Activated B cell treated with CpG ODN at 0.5 μM for 24 hours (primary cell): Measurements from ENCODE around the gene SLC25A5. TPM values are rescaled to one million over a fixed set of nuclear protein-coding genes. Genes with fewer than 3 reads are reported as not detected.
"Not testable (repeated sequence)": the region's sequence is repeated elsewhere in the genome, so short reads cannot be mapped to it uniquely, and the experiment has no call there.

Source experiments
- ATAC-seq: fragments of 200-7000 bp; cut with Tn5 transposase; one replicate; pipeline ENCODE4 v1.10.0; 2021; ENCODE audit warnings: low read depth, mild to moderate bottlenecking, moderate library complexity
- CTCF ChIA-PET: fragments of 350-600 bp; sonication (Branson Sonifier 250); formaldehyde crosslinking; loops from one replicate; lab custom pipeline; 2021; ENCODE audit warnings: antibody characterized with exemption; lab: Charles Lee
- POLR2A ChIA-PET: fragments of 350-600 bp; sonication (Branson Sonifier 250); formaldehyde crosslinking; loops from one replicate; lab custom pipeline; 2021; ENCODE audit warnings: antibody characterized with exemption; lab: Charles Lee
- DNase-seq: peaks from one replicate; pipeline ENCODE4 v3.0.0; 2022
- H3K27ac Mint-ChIP-seq: one replicate; pipeline ENCODE4 v1.8.0; 2020; ENCODE audit warnings: mixed read lengths
- H3K27me3 Mint-ChIP-seq: one replicate; pipeline ENCODE4 v1.8.0; 2021; ENCODE audit warnings: mixed read lengths
- H3K36me3 Mint-ChIP-seq: one replicate; pipeline ENCODE4 v1.8.0; 2021; ENCODE audit warnings: low read depth, mixed read lengths
- H3K4me1 Mint-ChIP-seq: one replicate; pipeline ENCODE4 v1.8.0; 2021; ENCODE audit warnings: mixed read lengths
- H3K4me3 Mint-ChIP-seq: one replicate; pipeline ENCODE4 v1.8.0; 2020; ENCODE audit warnings: mild to moderate bottlenecking, mixed read lengths
- H3K9me3 Mint-ChIP-seq: one replicate; pipeline ENCODE4 v1.8.0; 2020; ENCODE audit warnings: mixed read lengths
- CTCF ChIP-seq: fragments of 200-600 bp; IDR thresholded peaks from one replicate; pipeline ENCODE4 v1.8.0; 2022; ENCODE audit warnings: antibody characterized with exemption, mild to moderate bottlenecking
- intact Hi-C: fragments of 100-400 bp; cut with micrococcal nuclease; formaldehyde crosslinking; loops from one replicate; pipeline ENCODE4 v1.15.1; 2024
- total RNA-seq: library from RNA; stranded (reverse); gene quantifications from 2 replicates; pipeline ENCODE4 v1.2.3, GENCODE V29; 2022

Gene SLC25A5
- total RNA-seq, 1 donor from 2014 or later, result 300 TPM

GRCh38 chrX:119481323-119481801, 13.1 kb downstream of the SLC25A5 start:
- TF ChIP-seq CTCF, result no peak
- no peak overlapping the region for H3K4me3 Mint-ChIP-seq
- intact Hi-C loops, result loop anchor here (5.0 kb wide), 1 partner anchor 391 kb away; the partner anchor contains the start of genes NDUFA1 and RNF113A
- ATAC-seq, result no peak
- H3K4me1 Mint-ChIP-seq, result peaks cover 9% of the 10 kb centered on the region
- POLR2A ChIA-PET, result interaction anchor here (0.9 to 2.2 kb wide), 3 partner anchors 9 to 13 kb away, joined by 3 to 10 read pairs (median 3); partner anchors contain the start of gene SLC25A5
- no peak overlapping the region for H3K27ac Mint-ChIP-seq
- no peaks in the 10 kb centered on the region for H3K36me3 Mint-ChIP-seq
- DNase-seq, result no peak
- CTCF ChIA-PET, result interaction anchor here (2.7 kb wide), 1 partner anchor 12 kb away, joined by 17 read pairs; the partner anchor contains the start of gene SLC25A5
- no peaks in the 10 kb centered on the region for H3K27me3 Mint-ChIP-seq
- H3K9me3 Mint-ChIP-seq, result no peaks in the 10 kb centered on the region

- no peaks in the 10 kb centered on the region for H3K9me3 Mint-ChIP-seq
- H3K4me3 Mint-ChIP-seq, result peak overlapping the region; percentile 84
- CTCF ChIA-PET, result interaction anchor here (1.0 to 2.7 kb wide), 4 partner anchors 11 to 310 kb away, joined by 3 to 17 read pairs (median 4); partner anchors contain the start of genes RPL39 and SLC25A5
- no peak for ATAC-seq
- intact Hi-C loops, result loop anchor here (1.0 to 5.0 kb wide), 2 partner anchors 13 to 390 kb away; partner anchors contain the start of genes NDUFA1 and RNF113A
- peaks cover 9% of the 10 kb centered on the region for H3K4me1 Mint-ChIP-seq
- DNase-seq, result no peak
- POLR2A ChIA-PET, result interaction anchor here (0.9 to 2.2 kb wide), 5 partner anchors 9 to 389 kb away, joined by 3 to 10 read pairs (median 4); partner anchors contain the start of genes NDUFA1, RNF113A, RPL39 and SLC25A5
- no peak for TF ChIP-seq CTCF
- no peak overlapping the region for H3K27ac Mint-ChIP-seq
- no peaks in the 10 kb centered on the region for H3K27me3 Mint-ChIP-seq
- H3K36me3 Mint-ChIP-seq, result no peaks in the 10 kb centered on the region
These were observed 13.8 kb downstream of the SLC25A5 start for GRCh38 chrX:119482041-119482440.

- POLR2A ChIA-PET, result interaction anchor here (1.0 to 2.2 kb wide), 4 partner anchors 14 to 388 kb away, joined by 3 to 10 read pairs (median 6); partner anchors contain the start of genes NDUFA1, RNF113A, RPL39 and SLC25A5
- ATAC-seq, result peak; percentile 90
- Mint-ChIP-seq H3K27ac (no peak overlapping the region), H3K4me1 (peaks cover 9% of the 10 kb centered on the region), H3K4me3 (peak overlapping the region; percentile 84), H3K9me3 (no peaks in the 10 kb centered on the region), H3K36me3 (no peaks in the 10 kb centered on the region), H3K27me3 (no peaks in the 10 kb centered on the region)
- DNase-seq, result peak; percentile 53
- CTCF ChIA-PET, result interaction anchor here (0.6 to 2.7 kb wide), 9 partner anchors 9 to 385 kb away, joined by 3 to 17 read pairs (median 4); partner anchors contain the start of genes RPL39 and SLC25A5
- intact Hi-C loops, result loop anchor here (1.0 to 5.0 kb wide), 2 partner anchors 13 to 390 kb away; partner anchors contain the start of genes NDUFA1 and RNF113A
- TF ChIP-seq CTCF, result no peak
These were observed 14.5 kb downstream of the SLC25A5 start for GRCh38 chrX:119482481-119483480.

GRCh38 chrX:119486745-119487144, 18.5 kb downstream of the SLC25A5 start:
- H3K4me1 Mint-ChIP-seq, result peaks cover 11% of the 10 kb centered on the region
- no peak for ATAC-seq
- H3K4me3 Mint-ChIP-seq, result no peak overlapping the region
- H3K9me3 Mint-ChIP-seq, result no peaks in the 10 kb centered on the region
- intact Hi-C loops, result no loop called here
- no peaks in the 10 kb centered on the region for H3K36me3 Mint-ChIP-seq
- DNase-seq, result no peak
- CTCF ChIA-PET, result interaction anchor here (2.3 kb wide), 1 partner anchor 26 kb away, joined by 10 read pairs; no protein-coding TSS in a partner anchor
- H3K27ac Mint-ChIP-seq, result no peak overlapping the region
- POLR2A ChIA-PET, result no interaction called here
- H3K27me3 Mint-ChIP-seq, result no peaks in the 10 kb centered on the region
- no peak for TF ChIP-seq CTCF

GRCh38 chrX:119487766-119488165, 19.5 kb downstream of the SLC25A5 start:
- ATAC-seq, H3K9me3 Mint-ChIP-seq, H3K27me3 Mint-ChIP-seq, H3K27ac Mint-ChIP-seq, POLR2A ChIA-PET, DNase-seq, H3K4me3 Mint-ChIP-seq, H3K36me3 Mint-ChIP-seq, H3K4me1 Mint-ChIP-seq: not testable (repeated sequence)
- intact Hi-C loops, result loop anchor here (2.0 kb wide), 1 partner anchor 25 kb away; no protein-coding TSS in a partner anchor
- CTCF ChIA-PET, result interaction anchor here (2.3 kb wide), 1 partner anchor 25 kb away, joined by 10 read pairs; no protein-coding TSS in a partner anchor
